H9 (cell line): ENCODE results near the gene GALNT9. TPM values are rescaled to one million over a fixed set of nuclear protein-coding genes. Genes with fewer than 3 reads are reported as not detected.

Experiments used
- DNase-seq: peaks from one replicate; pipeline ENCODE4 v3.0.0-alpha.2; 2017
- H2AFZ ChIP-seq: one replicate; pipeline ENCODE4 v1.6.1; 2013; ENCODE audit warnings: mild to moderate bottlenecking, low read length, control low read depth, moderate library complexity
- H2AK5ac ChIP-seq: 2 replicates; pipeline ENCODE4 v1.6.1; 2013; ENCODE audit warnings: low read length, control low read depth, mixed read lengths; ENCODE audit not compliant: insufficient read length
- H2BK120ac ChIP-seq: one replicate; pipeline ENCODE4 v1.6.1; 2013; ENCODE audit warnings: low read depth, mild to moderate bottlenecking, low read length, control low read depth, inconsistent platforms; ENCODE audit not compliant: poor library complexity, severe bottlenecking
- H2BK12ac ChIP-seq: 2 replicates; pipeline ENCODE4 v1.6.1; 2013; ENCODE audit warnings: low read length, control low read depth, mixed read lengths, low read depth; ENCODE audit not compliant: insufficient read length
- H2BK15ac ChIP-seq: 2 replicates; pipeline ENCODE4 v1.6.1; 2013; ENCODE audit warnings: low read depth, low read length, control low read depth
- H2BK20ac ChIP-seq: one replicate; pipeline ENCODE4 v1.6.1; 2013; ENCODE audit warnings: low read depth, mild to moderate bottlenecking, low read length, control low read depth, inconsistent platforms; ENCODE audit not compliant: poor library complexity, severe bottlenecking
- H2BK5ac ChIP-seq: 2 replicates; pipeline ENCODE4 v1.6.1; 2013; ENCODE audit warnings: low read length, control low read depth, mixed read lengths; ENCODE audit not compliant: insufficient read length
- H3K14ac ChIP-seq: 2 replicates; pipeline ENCODE4 v1.6.1; 2013; ENCODE audit warnings: low read length, control low read depth; ENCODE audit not compliant: insufficient read depth
- H3K18ac ChIP-seq: 2 replicates; pipeline ENCODE4 v1.6.1; 2013; ENCODE audit warnings: low read depth, mild to moderate bottlenecking, mixed read lengths, low read length, control low read depth; ENCODE audit not compliant: insufficient read length
- H3K23ac ChIP-seq: 2 replicates; pipeline ENCODE4 v1.6.1; 2013; ENCODE audit warnings: low read length, control low read depth, mixed read lengths, low read depth; ENCODE audit not compliant: insufficient read length
- H3K23me2 ChIP-seq: 2 replicates; pipeline ENCODE4 v1.6.1; 2013; ENCODE audit warnings: low read depth, mild to moderate bottlenecking, mixed read lengths, low read length, control low read depth; ENCODE audit not compliant: insufficient read length, poor library complexity, severe bottlenecking
- H3K27ac ChIP-seq: 2 replicates; pipeline ENCODE4 v1.5.1; 2013; ENCODE audit warnings: low read length, control low read depth, mixed read lengths, low read depth; ENCODE audit not compliant: insufficient read length
- H3K27me3 ChIP-seq: 2 replicates; pipeline ENCODE4 v1.6.1; 2013; ENCODE audit warnings: low read length, control low read depth, inconsistent platforms; ENCODE audit not compliant: insufficient read depth
- H3K4ac ChIP-seq: 2 replicates; pipeline ENCODE4 v1.6.1; 2013; ENCODE audit warnings: low read depth, mild to moderate bottlenecking, control low read depth, inconsistent platforms, low read length, moderate library complexity
- H3K4me1 ChIP-seq: 2 replicates; pipeline ENCODE4 v1.6.1; 2013; ENCODE audit warnings: low read length, control low read depth, inconsistent platforms; ENCODE audit not compliant: insufficient read depth
- H3K4me2 ChIP-seq: 2 replicates; pipeline ENCODE4 v1.6.1; 2013; ENCODE audit warnings: low read length, control low read depth, mixed read lengths; ENCODE audit not compliant: insufficient read length, insufficient read depth
- H3K56ac ChIP-seq: 2 replicates; pipeline ENCODE4 v1.6.1; 2013; ENCODE audit warnings: low read depth, mild to moderate bottlenecking, mixed read lengths, low read length, control low read depth; ENCODE audit not compliant: insufficient read length
- H3K79me1 ChIP-seq: 2 replicates; pipeline ENCODE4 v1.6.1; 2013; ENCODE audit warnings: low read depth, mild to moderate bottlenecking, moderate library complexity, low read length, control low read depth, inconsistent platforms; ENCODE audit not compliant: insufficient read depth, poor library complexity, severe bottlenecking
- H3K79me2 ChIP-seq: 2 replicates; pipeline ENCODE4 v1.6.1; 2013; ENCODE audit warnings: low read length, control low read depth, inconsistent platforms; ENCODE audit not compliant: insufficient read depth
- H3K9ac ChIP-seq: 2 replicates; pipeline ENCODE4 v1.6.1; 2013; ENCODE audit warnings: low read length, control low read depth, mixed read lengths; ENCODE audit not compliant: insufficient read length; ENCODE audit errors: extremely low read depth
- H3K9me3 ChIP-seq: one replicate; pipeline ENCODE4 v1.6.1; 2013; ENCODE audit warnings: low read depth, low read length, inconsistent platforms; ENCODE audit not compliant: control insufficient read depth
- H3T11ph ChIP-seq: one replicate; pipeline ENCODE4 v1.6.1; 2013; ENCODE audit warnings: mild to moderate bottlenecking, low read length, control low read depth, inconsistent platforms
- H4K20me1 ChIP-seq: one replicate; pipeline ENCODE4 v1.6.1; 2013; ENCODE audit not compliant: control insufficient read depth, insufficient read length, insufficient read depth
- H4K5ac ChIP-seq: 2 replicates; pipeline ENCODE4 v1.6.1; 2013; ENCODE audit warnings: low read depth, mild to moderate bottlenecking, mixed read lengths, low read length, control low read depth; ENCODE audit not compliant: insufficient read length
- H4K8ac ChIP-seq: replicated peaks from 2 replicates; pipeline ENCODE4 v1.6.1; 2013; ENCODE audit warnings: low read length, control low read depth, mixed read lengths, low read depth; ENCODE audit not compliant: insufficient read length
- H4K91ac ChIP-seq: 2 replicates; pipeline ENCODE4 v1.6.1; 2013; ENCODE audit warnings: low read depth, mild to moderate bottlenecking, moderate library complexity, mixed read lengths, low read length, control low read depth; ENCODE audit not compliant: insufficient read length
- H3K27ac Mint-ChIP-seq, 3 experiments: 2 replicates in 2 of 3; 3 replicates in 1 of 3; pipeline ENCODE4 v1.8.0; 2020 to 2021; ENCODE audit warnings: mixed read lengths in 3 of 3, mild to moderate bottlenecking in 1 of 3, moderate library complexity in 1 of 3
- H3K27me3 Mint-ChIP-seq: 2 replicates; pipeline ENCODE4 v1.8.0; 2021; ENCODE audit warnings: low read depth, mild to moderate bottlenecking, moderate library complexity, mixed read lengths
- H3K36me3 Mint-ChIP-seq, 3 experiments: 2 replicates in 2 of 3; 3 replicates in 1 of 3; pipeline ENCODE4 v1.8.0; 2020 to 2021; ENCODE audit warnings: low read depth in 3 of 3, mixed read lengths in 3 of 3; ENCODE audit not compliant: insufficient read depth in 1 of 3
- H3K4me1 Mint-ChIP-seq, 2 experiments: 2 replicates each; pipeline ENCODE4 v1.8.0; 2020; ENCODE audit warnings: mixed read lengths in 2 of 2
- H3K4me3 Mint-ChIP-seq, 2 experiments: 2 replicates in 1 of 2; 3 replicates in 1 of 2; pipeline ENCODE4 v1.8.0; 2020 to 2021; ENCODE audit warnings: mild to moderate bottlenecking in 2 of 2, mixed read lengths in 2 of 2, moderate library complexity in 1 of 2
- H3K9me3 Mint-ChIP-seq, 2 experiments: 2 replicates in 1 of 2; 3 replicates in 1 of 2; pipeline ENCODE4 v1.8.0; 2020; ENCODE audit warnings: mild to moderate bottlenecking in 2 of 2, mixed read lengths in 2 of 2, moderate library complexity in 1 of 2
- WGBS: extraction: QIAGEN DNeasy Blood & Tissue Kit; methylation state at CpG from one replicate; pipeline ENCODE4 v1.1.7; 2013; ENCODE audit warnings: missing lambda C conversion rate, low lambda C conversion rate, mixed read lengths; ENCODE audit not compliant: insufficient read length; ENCODE audit errors: extremely low coverage; 5-methylcytosine and 5-hydroxymethylcytosine counted together
- total RNA-seq: library from RNA; stranded (reverse); gene quantifications from 2 replicates; pipeline ENCODE4 v1.2.1, GENCODE V29; 2021
- TF ChIP-seq, protein P1 (sequence below): fragments of 200-600 bp; sonication (generic); conservative IDR thresholded peaks from 3 replicates; pipeline ENCODE4 v1.8.0; 2021; ENCODE audit warnings: antibody characterized with exemption, mild to moderate bottlenecking

Gene GALNT9
- total RNA-seq, 1 experiment from 2014 or later, result 0.35 TPM

DNA sequence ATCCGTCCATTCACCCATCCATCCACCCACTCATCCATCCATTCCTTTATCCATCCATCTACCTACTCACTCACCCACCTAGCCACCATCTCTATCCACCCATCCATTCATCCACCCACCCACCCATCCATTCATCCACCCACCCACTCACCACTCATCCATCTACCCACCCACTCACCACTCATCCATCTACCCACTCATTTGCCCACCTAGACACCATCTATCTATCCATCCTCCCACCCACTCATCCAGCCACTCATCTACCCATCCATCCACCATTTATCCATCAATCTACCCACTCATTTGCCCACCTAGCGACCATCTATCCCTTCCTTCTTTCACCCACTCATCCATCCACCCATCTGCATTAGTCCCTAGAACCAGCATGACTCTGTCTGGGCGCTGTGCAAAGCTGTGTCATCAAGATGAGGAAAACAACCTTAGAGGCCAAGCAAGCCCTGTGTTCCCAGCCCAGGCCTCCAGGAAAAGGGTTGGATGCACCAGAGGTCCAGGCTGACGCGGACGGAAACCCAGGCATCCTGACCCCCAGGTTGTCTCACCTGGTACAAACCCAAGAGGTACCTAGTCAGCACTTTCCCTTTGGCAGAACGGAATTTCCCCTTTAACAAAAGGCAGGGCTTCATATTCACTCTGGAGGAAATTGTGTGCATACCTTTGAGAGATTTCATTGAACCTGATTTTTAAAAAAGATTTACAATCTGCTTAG, 111.4 kb downstream of the GALNT9 start:
- Mint-ChIP-seq H3K27me3 (peaks cover 91% of the 10 kb centered on the region), H3K36me3 (peaks cover 0 to 3% (median 0%) of the 10 kb centered on the region in 3 experiments; a peak in 1 of 7 replicates), H3K4me1 (peaks cover 0 to 2% of the 10 kb centered on the region in 2 experiments; a peak in 1 of 4 replicates), H3K27ac (no peak overlapping the region), H3K9me3 (peaks cover 8 to 10% of the 10 kb centered on the region in 2 experiments), H3K4me3 (no peak overlapping the region)
- H3K9me3 ChIP-seq, result no peaks in the 10 kb centered on the region
- H3K79me1 ChIP-seq, result no peaks in the 10 kb centered on the region
- H3K79me2 ChIP-seq, result no peaks in the 10 kb centered on the region
- no peak overlapping the region for H2BK5ac ChIP-seq
- H4K8ac ChIP-seq, result no peak overlapping the region
- H2BK20ac ChIP-seq, result no peak overlapping the region
- H3T11ph ChIP-seq, result no peak overlapping the region
- no peak overlapping the region for H3K18ac ChIP-seq
- H3K56ac ChIP-seq, result no peak overlapping the region
- H3K23me2 ChIP-seq, result no peaks in the 10 kb centered on the region
- no peak overlapping the region for H2AK5ac ChIP-seq
- H3K14ac ChIP-seq, result no peak overlapping the region
- H2AFZ ChIP-seq, result no peak overlapping the region
- H3K23ac ChIP-seq, result no peak overlapping the region
- H3K4ac ChIP-seq, result no peak overlapping the region
- H2BK15ac ChIP-seq, result no peak overlapping the region
- H3K4me2 ChIP-seq, result no peak overlapping the region
- TF ChIP-seq, protein P1, sequence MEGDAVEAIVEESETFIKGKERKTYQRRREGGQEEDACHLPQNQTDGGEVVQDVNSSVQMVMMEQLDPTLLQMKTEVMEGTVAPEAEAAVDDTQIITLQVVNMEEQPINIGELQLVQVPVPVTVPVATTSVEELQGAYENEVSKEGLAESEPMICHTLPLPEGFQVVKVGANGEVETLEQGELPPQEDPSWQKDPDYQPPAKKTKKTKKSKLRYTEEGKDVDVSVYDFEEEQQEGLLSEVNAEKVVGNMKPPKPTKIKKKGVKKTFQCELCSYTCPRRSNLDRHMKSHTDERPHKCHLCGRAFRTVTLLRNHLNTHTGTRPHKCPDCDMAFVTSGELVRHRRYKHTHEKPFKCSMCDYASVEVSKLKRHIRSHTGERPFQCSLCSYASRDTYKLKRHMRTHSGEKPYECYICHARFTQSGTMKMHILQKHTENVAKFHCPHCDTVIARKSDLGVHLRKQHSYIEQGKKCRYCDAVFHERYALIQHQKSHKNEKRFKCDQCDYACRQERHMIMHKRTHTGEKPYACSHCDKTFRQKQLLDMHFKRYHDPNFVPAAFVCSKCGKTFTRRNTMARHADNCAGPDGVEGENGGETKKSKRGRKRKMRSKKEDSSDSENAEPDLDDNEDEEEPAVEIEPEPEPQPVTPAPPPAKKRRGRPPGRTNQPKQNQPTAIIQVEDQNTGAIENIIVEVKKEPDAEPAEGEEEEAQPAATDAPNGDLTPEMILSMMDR, result no peak
- no peaks in the 10 kb centered on the region for H4K20me1 ChIP-seq
- no peak overlapping the region for H4K5ac ChIP-seq
- DNase-seq, result no peak
- H3K27ac ChIP-seq, result no peak overlapping the region
- H2BK12ac ChIP-seq, result no peak overlapping the region
- H3K27me3 ChIP-seq, result peaks cover 6% of the 10 kb centered on the region; the same call in 1 of the 2 replicates
- no peaks in the 10 kb centered on the region; the same call in 1 of the 2 replicates for H3K4me1 ChIP-seq
- no CpG with 5 or more reads among the region's 7 CpGs for WGBS
- H2BK120ac ChIP-seq, result no peak overlapping the region
- H3K9ac ChIP-seq, result no peak overlapping the region
- H4K91ac ChIP-seq, result no peak overlapping the region
